Measurements from ENCODE around the gene AFF4. TPM values are rescaled to one million over a fixed set of nuclear protein-coding genes. Genes with fewer than 3 reads are reported as not detected.

The AFF4 gene
- total and polyA plus RNA-seq, 10 of the 15 experiments (the other 5 are each of a cell fraction or from before 2014, with no cell fraction given): 1.1 to 20.2 (median 10.4) TPM

- no peak for TF ChIP-seq WRNIP1 (IDR thresholded peaks at IDR 0.05; ENCODE audit: borderline replicate concordance, low read depth, low read length)
- TF ChIP-seq MLLT1 (IDR thresholded peaks at IDR 0.05): no peak
- no peak for TF ChIP-seq PAX5 (IDR thresholded peaks at IDR 0.05; ENCODE audit: borderline replicate concordance, low read depth, low read length)
- no peak for TF ChIP-seq ZNF622 (IDR thresholded peaks at IDR 0.05)
- no peak for TF ChIP-seq IKZF2 (IDR thresholded peaks at IDR 0.05)
Measured at GRCh38 chr5:132828846-132829494, 134.5 kb downstream of the AFF4 start (continued).

DNA sequence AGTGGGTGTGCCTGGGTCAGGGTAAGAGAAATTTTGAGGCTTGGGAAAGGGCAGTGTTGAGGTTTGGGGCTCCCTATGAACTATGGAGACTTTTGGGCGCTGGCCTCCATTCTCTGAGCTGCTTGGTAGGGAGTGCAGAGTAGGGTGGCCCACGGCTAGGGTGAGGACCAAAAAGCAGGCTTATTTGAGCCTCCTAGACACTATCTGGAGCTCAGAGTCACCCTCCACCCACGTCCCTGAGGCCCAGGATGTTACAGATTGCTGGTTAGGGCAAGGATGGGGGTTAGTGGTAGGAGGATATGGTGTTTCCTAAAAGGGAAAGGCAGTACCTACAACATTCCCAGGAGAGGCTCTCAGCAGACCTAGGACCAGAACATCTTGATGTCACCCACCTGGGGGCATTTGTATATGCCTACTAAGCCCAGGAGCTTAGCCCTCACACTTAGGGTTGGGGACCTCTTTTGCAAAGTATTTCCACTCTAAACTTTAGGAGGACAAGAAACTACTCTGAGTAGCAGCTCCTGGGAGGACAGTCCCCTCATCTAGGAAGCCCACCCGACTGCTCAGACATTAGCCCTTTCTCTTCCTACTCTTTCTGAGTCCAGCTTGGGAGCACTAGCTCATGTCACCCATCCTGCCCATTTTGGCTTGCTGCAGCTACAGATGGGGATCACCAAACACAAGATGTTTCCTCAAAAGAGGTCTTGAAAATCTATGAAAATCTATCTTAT lies 135.3 kb downstream of the AFF4 start:
- intact Hi-C loops (cut with micrococcal nuclease; ENCODE audit: unreplicated experiment): no loop called here
- ATAC-seq (no peak), FAIRE-seq (no peak), DNase-seq (ENCODE audit: low read depth, low spot score) (no peak)
- in situ Hi-C loops (cut with MboI): loop anchor here (10.0 kb wide), 1 partner anchor 303 kb away; no protein-coding TSS in a partner anchor
- no TSS peak for BruUV-seq (replicated peaks)
- no peaks in the 10 kb centered on the region for H3K79me2 ChIP-seq (ENCODE audit: control insufficient read depth, insufficient read depth, low read length)
- no peak overlapping the region for H3K4me3 ChIP-seq
- H3K36me3 ChIP-seq (ENCODE audit: control insufficient read depth in 2 of 2, insufficient read depth in 2 of 2, low read length in 1 of 2): no peaks in the 10 kb centered on the region
- H3K27ac ChIP-seq (ENCODE audit: control insufficient read depth, insufficient read depth): no peak overlapping the region
- no peaks in the 10 kb centered on the region for H3K9me3 ChIP-seq (replicated peaks; ENCODE audit: control insufficient read depth, insufficient read depth, low read length)
- H3K9ac ChIP-seq (ENCODE audit: control insufficient read depth, insufficient read depth, low read length): no peak overlapping the region
- peaks cover 0 to 2% of the 10 kb centered on the region in 2 experiments; a peak in 2 of 4 replicates for H3K27me3 ChIP-seq (replicated peaks in 1 of 2; ENCODE audit: control insufficient read depth in 2 of 2, insufficient read depth in 2 of 2, low read length in 1 of 2)
- H4K20me1 ChIP-seq (ENCODE audit: control insufficient read depth, insufficient read depth): no peaks in the 10 kb centered on the region
- no peak overlapping the region for H3K4me2 ChIP-seq (ENCODE audit: control insufficient read depth, insufficient read depth)
- H2AFZ ChIP-seq (ENCODE audit: control insufficient read depth, low read depth, low read length): no peak overlapping the region
- ChIA-PET RAD21 (ENCODE audit: unreplicated experiment) (interaction anchor here (1.2 to 2.4 kb wide), 6 partner anchors 8 to 442 kb away, joined by 3 to 13 read pairs (median 4); no protein-coding TSS in a partner anchor), SMC1A (ENCODE audit: uncharacterized antibody, unreplicated experiment) (interaction anchor here (0.6 to 3.2 kb wide), 11 partner anchors 9 to 320 kb away, joined by 3 to 16 read pairs (median 4); no protein-coding TSS in a partner anchor), CTCF (interaction anchor here (0.5 to 6.0 kb wide), 15 partner anchors 8 to 322 kb away, joined by 3 to 46 read pairs (median 4); partner anchors contain the start of genes GDF9 and UQCRQ), POLR2A (interaction anchor here (0.6 to 1.9 kb wide), 4 partner anchors 9 to 438 kb away, joined by 3 to 8 read pairs (median 6); no protein-coding TSS in a partner anchor)
- H3K4me1 ChIP-seq (ENCODE audit: control insufficient read depth, insufficient read depth, low read length): no peaks in the 10 kb centered on the region; the same call in 1 of the 2 replicates
- 79% methylated on average over 4 of the region's 4 CpGs for WGBS (ENCODE audit: insufficient coverage, insufficient replicate concordance, low lambda C conversion rate, missing lambda C conversion rate)
- no peak for TF ChIP-seq NRF1 (conservative IDR thresholded peaks at IDR 0.05; ENCODE audit: low read depth, low read length)
- TF ChIP-seq, protein P1, sequence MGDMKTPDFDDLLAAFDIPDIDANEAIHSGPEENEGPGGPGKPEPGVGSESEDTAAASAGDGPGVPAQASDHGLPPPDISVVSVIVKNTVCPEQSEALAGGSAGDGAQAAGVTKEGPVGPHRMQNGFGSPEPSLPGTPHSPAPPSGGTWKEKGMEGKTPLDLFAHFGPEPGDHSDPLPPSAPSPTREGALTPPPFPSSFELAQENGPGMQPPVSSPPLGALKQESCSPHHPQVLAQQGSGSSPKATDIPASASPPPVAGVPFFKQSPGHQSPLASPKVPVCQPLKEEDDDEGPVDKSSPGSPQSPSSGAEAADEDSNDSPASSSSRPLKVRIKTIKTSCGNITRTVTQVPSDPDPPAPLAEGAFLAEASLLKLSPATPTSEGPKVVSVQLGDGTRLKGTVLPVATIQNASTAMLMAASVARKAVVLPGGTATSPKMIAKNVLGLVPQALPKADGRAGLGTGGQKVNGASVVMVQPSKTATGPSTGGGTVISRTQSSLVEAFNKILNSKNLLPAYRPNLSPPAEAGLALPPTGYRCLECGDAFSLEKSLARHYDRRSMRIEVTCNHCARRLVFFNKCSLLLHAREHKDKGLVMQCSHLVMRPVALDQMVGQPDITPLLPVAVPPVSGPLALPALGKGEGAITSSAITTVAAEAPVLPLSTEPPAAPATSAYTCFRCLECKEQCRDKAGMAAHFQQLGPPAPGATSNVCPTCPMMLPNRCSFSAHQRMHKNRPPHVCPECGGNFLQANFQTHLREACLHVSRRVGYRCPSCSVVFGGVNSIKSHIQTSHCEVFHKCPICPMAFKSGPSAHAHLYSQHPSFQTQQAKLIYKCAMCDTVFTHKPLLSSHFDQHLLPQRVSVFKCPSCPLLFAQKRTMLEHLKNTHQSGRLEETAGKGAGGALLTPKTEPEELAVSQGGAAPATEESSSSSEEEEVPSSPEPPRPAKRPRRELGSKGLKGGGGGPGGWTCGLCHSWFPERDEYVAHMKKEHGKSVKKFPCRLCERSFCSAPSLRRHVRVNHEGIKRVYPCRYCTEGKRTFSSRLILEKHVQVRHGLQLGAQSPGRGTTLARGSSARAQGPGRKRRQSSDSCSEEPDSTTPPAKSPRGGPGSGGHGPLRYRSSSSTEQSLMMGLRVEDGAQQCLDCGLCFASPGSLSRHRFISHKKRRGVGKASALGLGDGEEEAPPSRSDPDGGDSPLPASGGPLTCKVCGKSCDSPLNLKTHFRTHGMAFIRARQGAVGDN (IDR thresholded peaks at IDR 0.05): no peak
